Measurements from ENCODE around the gene TFF1. TPM values are rescaled to one million over a fixed set of nuclear protein-coding genes. Genes with fewer than 3 reads are reported as not detected.

TFF1 gene
- total RNA-seq, 1 donor from 2014 or later: not detected

DNA sequence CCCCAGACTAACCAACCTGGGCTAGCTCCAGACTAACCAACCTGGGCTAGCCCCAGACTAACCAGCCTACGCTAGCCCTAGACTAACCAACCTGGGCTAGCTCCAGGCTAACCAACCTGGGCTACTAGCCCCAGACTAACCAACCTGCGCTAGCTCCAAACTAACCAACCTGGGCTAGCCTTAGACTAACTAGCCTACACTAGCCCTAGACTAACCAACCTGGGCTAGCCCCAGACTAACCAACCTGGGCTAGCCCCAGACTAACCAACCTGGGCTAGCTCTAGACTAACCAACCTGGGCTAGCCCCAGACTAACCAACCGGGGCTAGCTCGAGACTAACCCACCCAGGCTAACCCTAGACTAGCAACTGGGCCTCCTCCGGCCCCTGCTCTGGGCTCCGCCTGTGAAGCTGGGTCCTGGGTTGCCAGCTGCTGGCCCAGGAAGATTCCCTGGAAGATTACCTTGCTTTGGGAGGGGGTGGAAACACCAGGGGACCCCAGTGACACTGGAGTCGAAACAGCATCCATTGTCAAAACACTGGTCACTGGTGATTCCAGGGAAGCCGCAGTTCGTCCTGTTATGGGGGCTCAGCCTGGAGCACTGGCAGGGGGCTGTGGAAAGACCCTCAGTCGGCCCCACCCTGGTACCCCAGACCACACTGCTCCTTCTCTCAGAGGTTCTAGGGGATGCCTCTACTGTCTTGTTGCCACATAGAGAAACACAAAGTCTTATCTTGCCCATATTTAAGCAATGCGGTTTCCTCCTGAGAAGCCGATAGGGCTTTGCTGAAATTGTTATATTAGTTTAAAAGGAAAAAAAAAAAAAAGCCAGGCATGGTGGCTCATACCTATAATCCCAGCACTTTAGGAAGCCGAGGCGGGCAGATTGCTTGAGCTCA is 16.7 kb downstream of the TFF1 start:
- H3K27me3 Mint-ChIP-seq (ENCODE audit: unreplicated experiment): peaks cover 4% of the 10 kb centered on the region
- DNase-seq (ENCODE audit: low spot score): no peak
- TF ChIP-seq CTCF (IDR thresholded peaks at IDR 0.05; ENCODE audit: unreplicated experiment): no peak
- no peak overlapping the region for H3K27ac Mint-ChIP-seq (ENCODE audit: unreplicated experiment)
- no peaks in the 10 kb centered on the region for H3K9me3 Mint-ChIP-seq (ENCODE audit: unreplicated experiment)
- no peak overlapping the region for H3K4me3 Mint-ChIP-seq (ENCODE audit: unreplicated experiment)
- peaks cover 6% of the 10 kb centered on the region for H3K4me1 Mint-ChIP-seq (ENCODE audit: unreplicated experiment)
- H3K36me3 Mint-ChIP-seq (ENCODE audit: low read depth, unreplicated experiment): no peaks in the 10 kb centered on the region

DNA sequence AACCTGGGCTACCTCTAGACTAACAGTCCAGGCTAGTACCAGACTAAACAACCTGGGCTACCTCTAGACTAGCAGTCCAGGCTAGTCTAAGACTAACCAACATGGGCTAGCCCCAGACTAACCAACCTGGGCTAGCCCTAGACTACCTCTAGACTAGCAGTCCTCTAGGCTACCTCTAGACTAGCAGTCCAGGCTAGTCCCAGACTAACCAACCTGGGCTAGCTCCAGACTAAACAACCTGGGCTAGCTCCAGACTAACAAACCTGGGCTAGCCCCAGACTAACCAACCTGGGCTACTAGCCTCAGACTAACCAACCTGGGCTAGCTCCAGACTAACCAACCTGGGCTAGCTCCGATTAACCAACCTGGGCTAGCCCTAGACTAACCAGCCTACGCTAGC is 17.6 kb downstream of the TFF1 start:
- DNase-seq (ENCODE audit: low spot score): no peak
- Mint-ChIP-seq H3K36me3 (ENCODE audit: low read depth, unreplicated experiment) (no peaks in the 10 kb centered on the region), H3K9me3 (ENCODE audit: unreplicated experiment) (no peaks in the 10 kb centered on the region), H3K4me3 (ENCODE audit: unreplicated experiment) (no peak overlapping the region), H3K4me1 (ENCODE audit: unreplicated experiment) (peaks cover 6% of the 10 kb centered on the region), H3K27ac (ENCODE audit: unreplicated experiment) (no peak overlapping the region), H3K27me3 (ENCODE audit: unreplicated experiment) (peaks cover 4% of the 10 kb centered on the region)
- no peak for TF ChIP-seq CTCF (IDR thresholded peaks at IDR 0.05; ENCODE audit: unreplicated experiment)

DNA sequence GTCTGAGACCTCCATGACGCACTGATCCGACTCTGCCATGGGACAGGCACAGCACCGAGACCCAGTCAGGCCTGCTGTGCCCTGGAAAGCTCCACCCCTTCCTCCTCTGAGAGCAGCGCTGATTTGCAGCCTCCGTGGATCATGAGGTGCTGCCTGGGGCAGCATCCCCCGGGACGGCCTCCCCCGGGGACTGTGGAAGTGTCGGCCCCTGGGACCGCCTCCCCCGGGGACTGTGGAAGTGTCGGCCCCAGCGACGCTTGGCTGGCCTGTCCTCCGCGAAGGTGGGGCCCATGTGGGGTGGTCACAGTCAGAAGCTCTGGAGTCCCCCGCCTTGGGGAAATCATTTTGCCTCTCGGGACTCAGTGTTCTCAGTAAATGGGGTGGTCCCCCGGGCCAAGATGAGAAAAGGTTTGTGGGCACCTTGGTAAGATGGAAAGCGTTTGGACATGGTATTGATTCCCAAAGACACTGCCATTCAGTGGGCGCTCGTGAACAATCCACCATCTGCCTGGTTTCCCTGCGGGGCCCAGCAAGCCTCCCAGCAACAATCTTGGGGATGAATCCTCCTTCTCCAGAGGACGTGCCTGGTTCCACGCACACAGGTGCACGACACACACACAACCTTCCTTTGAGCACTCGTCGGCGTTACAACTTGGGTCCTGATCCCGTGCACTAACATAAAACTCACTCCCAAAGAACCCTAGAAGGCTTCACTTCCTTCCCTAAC is 18.6 kb downstream of the TFF1 start:
- no peak overlapping the region for H3K4me3 Mint-ChIP-seq (ENCODE audit: unreplicated experiment)
- no peaks in the 10 kb centered on the region for H3K4me1 Mint-ChIP-seq (ENCODE audit: unreplicated experiment)
- peaks cover 4% of the 10 kb centered on the region for H3K27me3 Mint-ChIP-seq (ENCODE audit: unreplicated experiment)
- TF ChIP-seq CTCF (IDR thresholded peaks at IDR 0.05; ENCODE audit: unreplicated experiment): no peak
- H3K9me3 Mint-ChIP-seq (ENCODE audit: unreplicated experiment): no peaks in the 10 kb centered on the region
- no peak for DNase-seq (ENCODE audit: low spot score)
- no peaks in the 10 kb centered on the region for H3K36me3 Mint-ChIP-seq (ENCODE audit: low read depth, unreplicated experiment)
- H3K27ac Mint-ChIP-seq (ENCODE audit: unreplicated experiment): no peak overlapping the region

DNA sequence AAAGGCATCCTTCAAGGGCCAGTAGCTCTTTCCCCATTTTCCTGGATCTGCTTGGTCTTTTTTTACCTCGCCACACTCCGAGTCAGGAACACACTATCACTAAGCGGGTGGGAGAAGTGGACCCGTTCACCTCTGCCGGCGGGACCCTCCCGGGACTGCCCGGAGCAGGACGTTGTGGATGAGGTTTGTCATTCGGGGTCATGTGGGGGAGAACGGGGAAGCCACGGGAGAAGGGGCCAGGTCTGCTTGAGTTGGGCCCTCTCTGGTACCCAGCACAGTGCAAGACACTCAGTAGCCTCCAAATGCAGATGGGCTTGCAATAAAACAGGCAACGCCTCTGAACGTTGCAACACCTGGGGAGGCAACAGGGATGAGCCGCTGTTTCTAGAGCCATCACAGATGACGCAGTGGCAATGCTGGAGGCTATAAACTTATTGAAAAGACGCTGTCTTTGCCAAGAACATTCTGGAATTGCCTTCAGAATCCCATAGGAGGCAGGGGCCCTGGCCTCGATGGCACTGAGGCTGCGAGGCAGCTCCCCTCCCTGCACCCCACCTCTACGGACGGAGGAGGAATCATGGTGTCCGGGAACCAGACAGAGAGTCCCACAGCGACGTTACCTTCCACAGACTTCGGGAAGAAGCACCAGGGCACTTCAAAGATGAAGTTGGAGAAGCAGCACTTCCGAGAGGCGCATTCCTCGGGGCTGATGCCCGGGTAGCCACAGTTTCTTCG is 19.3 kb downstream of the TFF1 start:
- no peak for TF ChIP-seq CTCF (IDR thresholded peaks at IDR 0.05; ENCODE audit: unreplicated experiment)
- Mint-ChIP-seq H3K4me1 (ENCODE audit: unreplicated experiment) (no peaks in the 10 kb centered on the region), H3K9me3 (ENCODE audit: unreplicated experiment) (no peaks in the 10 kb centered on the region), H3K4me3 (ENCODE audit: unreplicated experiment) (no peak overlapping the region), H3K27me3 (ENCODE audit: unreplicated experiment) (no peaks in the 10 kb centered on the region), H3K27ac (ENCODE audit: unreplicated experiment) (no peak overlapping the region), H3K36me3 (ENCODE audit: low read depth, unreplicated experiment) (no peaks in the 10 kb centered on the region)
- no peak for DNase-seq (ENCODE audit: low spot score)

All from endothelial cell (in vitro differentiated cells).